HTR-8/SVneo (cell line): ENCODE measurements around the gene ACADM.
"Not testable (repeated sequence)": the region's sequence is repeated elsewhere in the genome, so short reads cannot be mapped to it uniquely, and the experiment has no call there.

Experiments
- DNase-seq: peaks from one replicate; pipeline ENCODE4 v3.0.0; 2011; ENCODE audit warnings: low spot score, mixed read lengths; ENCODE audit not compliant: insufficient read length
- FAIRE-seq: peaks from 2 replicates; lab custom pipeline; 2011; peaks lifted over from hg19 to GRCh38; lab: Jason Lieb, UNC

Gene ACADM

GRCh38 chr1:75787524-75787923 lies 63.0 kb downstream of the ACADM start:
- DNase-seq (no peak), FAIRE-seq (no peak)

- FAIRE-seq (no peak), DNase-seq (no peak)
Measured at GRCh38 chr1:75789988-75790387, 65.5 kb downstream of the ACADM start.

- DNase-seq: no peak
- FAIRE-seq: no peak
Measured at GRCh38 chr1:75791022-75791421, 66.5 kb downstream of the ACADM start.

GRCh38 chr1:75792091-75792490 lies 67.6 kb downstream of the ACADM start:
- FAIRE-seq (no peak), DNase-seq (no peak)

GRCh38 chr1:75794382-75794781 lies 69.9 kb downstream of the ACADM start:
- no peak for DNase-seq
- no peak for FAIRE-seq

GRCh38 chr1:75795703-75796193 lies 71.2 kb downstream of the ACADM start:
- DNase-seq (no peak), FAIRE-seq (no peak)

- no peak for DNase-seq
- no peak for FAIRE-seq
Measured at GRCh38 chr1:75796376-75797272, 72.1 kb downstream of the ACADM start, which contains the start of gene MSH4. Gene MSH4 (plus strand): TSS chr1:75796882. CDS start chr1:75796986, 104 bp downstream.

- no peak for FAIRE-seq
Measured at GRCh38 chr1:75797273-75797588, 72.7 kb downstream of the ACADM start.

GRCh38 chr1:75797606-75798216 lies 73.2 kb downstream of the ACADM start:
- FAIRE-seq (no peak), DNase-seq (no peak)

More at GRCh38 chr1:75797273-75797588, 72.7 kb downstream of the ACADM start:
- DNase-seq: no peak

- not testable (repeated sequence) for DNase-seq, FAIRE-seq
Measured at GRCh38 chr1:75801480-75801879, 77.0 kb downstream of the ACADM start.

- FAIRE-seq (no peak), DNase-seq (no peak)
Measured at GRCh38 chr1:75808921-75809320, 84.4 kb downstream of the ACADM start.

- not testable (repeated sequence) for FAIRE-seq, DNase-seq
Measured at GRCh38 chr1:75810113-75810512, 85.6 kb downstream of the ACADM start.

- no peak for DNase-seq
- FAIRE-seq: no peak
Measured at GRCh38 chr1:75811211-75811981, 86.9 kb downstream of the ACADM start.

- DNase-seq: no peak
- no peak for FAIRE-seq
Measured at GRCh38 chr1:75812065-75812464, 87.6 kb downstream of the ACADM start.
